ENCODE measurements around the gene AOPEP. TPM values are rescaled to one million over a fixed set of nuclear protein-coding genes. Genes with fewer than 3 reads are reported as not detected.
"Not testable (repeated sequence)": the region's sequence is repeated elsewhere in the genome, so short reads cannot be mapped to it uniquely, and the experiment has no call there.

The AOPEP gene
- total RNA-seq, 1 experiment from 2014 or later: 119 TPM

- DNase-seq (ENCODE audit: low read depth): no peak
Observed at GRCh38 chr9:94952565-94953373, 226.3 kb downstream of the AOPEP start.

- no peak for DNase-seq (ENCODE audit: low read depth)
Observed at GRCh38 chr9:94956731-94957130, 230.2 kb downstream of the AOPEP start.

GRCh38 chr9:94960964-94961363, 234.5 kb downstream of the AOPEP start:
- DNase-seq (ENCODE audit: low read depth): no peak

- no peak for DNase-seq (ENCODE audit: low read depth)
Observed at GRCh38 chr9:94961870-94962269, 235.4 kb downstream of the AOPEP start.

GRCh38 chr9:94965631-94966030, 239.1 kb downstream of the AOPEP start:
- not testable (repeated sequence) for DNase-seq (ENCODE audit: low read depth)

GRCh38 chr9:94966046-94966445, 239.5 kb downstream of the AOPEP start:
- DNase-seq (ENCODE audit: low read depth): not testable (repeated sequence)

GRCh38 chr9:94967482-94967881, 241.0 kb downstream of the AOPEP start:
- DNase-seq (ENCODE audit: low read depth): no peak

- DNase-seq (ENCODE audit: low read depth): no peak
Observed at GRCh38 chr9:94971378-94972131, 245.1 kb downstream of the AOPEP start.

GRCh38 chr9:94973451-94973941, 247.0 kb downstream of the AOPEP start:
- DNase-seq (ENCODE audit: low read depth): no peak

GRCh38 chr9:94974154-94974879, 247.8 kb downstream of the AOPEP start:
- DNase-seq (ENCODE audit: low read depth): no peak

- DNase-seq (ENCODE audit: low read depth): no peak
Observed at GRCh38 chr9:94975480-94975879, 249.0 kb downstream of the AOPEP start.

GRCh38 chr9:94976077-94976476, 249.6 kb downstream of the AOPEP start:
- DNase-seq (ENCODE audit: low read depth): no peak

GRCh38 chr9:94977416-94977815, 250.9 kb downstream of the AOPEP start:
- no peak for DNase-seq (ENCODE audit: low read depth)

- DNase-seq (ENCODE audit: low read depth): no peak
Observed at GRCh38 chr9:94979904-94980507, 253.5 kb downstream of the AOPEP start.

- no peak for DNase-seq (ENCODE audit: low read depth)
Observed at GRCh38 chr9:94980947-94981722, 254.6 kb downstream of the AOPEP start.

- no peak for DNase-seq (ENCODE audit: low read depth)
Observed at GRCh38 chr9:94981723-94982090, 255.2 kb downstream of the AOPEP start.

GRCh38 chr9:94982211-94982610, 255.7 kb downstream of the AOPEP start:
- DNase-seq (ENCODE audit: low read depth): no peak

GRCh38 chr9:94983552-94983951, 257.1 kb downstream of the AOPEP start:
- DNase-seq (ENCODE audit: low read depth): no peak

- DNase-seq (ENCODE audit: low read depth): no peak
Observed at GRCh38 chr9:94984891-94985476, 258.5 kb downstream of the AOPEP start.

GRCh38 chr9:94985649-94986048, 259.1 kb downstream of the AOPEP start:
- peak; percentile 50 for DNase-seq (ENCODE audit: low read depth)

- no peak for DNase-seq (ENCODE audit: low read depth)
Observed at GRCh38 chr9:94987731-94988130, 261.2 kb downstream of the AOPEP start.

Measured in RPMI7951 (cell line).